Suprapubic skin (tissue), 4 donors: ENCODE measurements around the gene DNAH9. TPM values are rescaled to one million over a fixed set of nuclear protein-coding genes. Genes with fewer than 3 reads are reported as not detected.

Experiments
- DNase-seq, 2 donors: peaks; one replicate each; pipeline ENCODE4 v3.0.0-alpha.2; 2019; ENCODE audit warnings: low spot score in 2 of 2
- H3K27ac ChIP-seq: fragments of 200-600 bp; sonication (generic); one replicate; pipeline ENCODE4 v1.5.1; 2019
- H3K27me3 ChIP-seq: fragments of 200-600 bp; sonication (generic); one replicate; pipeline ENCODE4 v1.5.1; 2019
- H3K36me3 ChIP-seq: fragments of 200-600 bp; sonication (generic); one replicate; pipeline ENCODE4 v1.5.1; 2019
- H3K4me1 ChIP-seq: fragments of 200-600 bp; sonication (generic); one replicate; pipeline ENCODE4 v1.5.1; 2019
- H3K4me3 ChIP-seq: fragments of 200-600 bp; sonication (generic); one replicate; pipeline ENCODE4 v1.5.1; 2019; ENCODE audit warnings: mild to moderate bottlenecking
- H3K9me3 ChIP-seq: fragments of 200-600 bp; sonication (generic); one replicate; pipeline ENCODE4 v1.5.1; 2019
- CTCF ChIP-seq, 2 donors: fragments of 200-600 bp in 1 of 2; fragments of 450-650 bp in 1 of 2; sonication (generic) in 1 of 2; IDR thresholded peaks; one replicate each; pipeline ENCODE4 v1.5.1; 2016 to 2019; ENCODE audit warnings: antibody characterized with exemption in 2 of 2, mild to moderate bottlenecking in 1 of 2, moderate library complexity in 1 of 2
- EP300 ChIP-seq: sonication (generic); formaldehyde crosslinking; IDR thresholded peaks from one replicate; pipeline ENCODE4 v1.6.1; 2017; ENCODE audit warnings: antibody characterized with exemption
- POLR2A ChIP-seq, 2 donors: fragments of 450-650 bp; IDR thresholded peaks; one replicate each; pipeline ENCODE4 v1.6.1; 2017; ENCODE audit warnings: antibody characterized with exemption in 2 of 2, mild to moderate bottlenecking in 2 of 2, moderate library complexity in 2 of 2
- POLR2AphosphoS5 ChIP-seq, 3 donors: sonication (generic); formaldehyde crosslinking; IDR thresholded peaks; one replicate each; pipeline ENCODE4 v1.6.1; 2017; ENCODE audit warnings: antibody characterized with exemption in 3 of 3
- WGBS: methylation state at CpG from one replicate; pipeline ENCODE4 v1.1.5; 2018; 5-methylcytosine and 5-hydroxymethylcytosine counted together
- total RNA-seq, 4 donors: library from RNA; depleted of rRNA; stranded (reverse); fragments of >200 nt; gene quantifications; one replicate each; pipeline ENCODE4 v1.1.0, GENCODE V29; 2016

The DNAH9 gene
- total RNA-seq, 4 donors from 2014 or later, result 3.0 to 14.2 (median 4.1) TPM

- TF ChIP-seq EP300 (no peak), POLR2AphosphoS5 (IDR thresholded peaks at IDR 0.05) (no peak), POLR2A (IDR thresholded peaks at IDR 0.05) (no peak), CTCF (IDR thresholded peaks at IDR 0.05) (no peak)
- no peak overlapping the region for H3K4me3 ChIP-seq
- H3K4me1 ChIP-seq, result peaks cover 7% of the 10 kb centered on the region
- 53% methylated on average over 10 of the region's 10 CpGs for WGBS
- H3K36me3 ChIP-seq, result no peaks in the 10 kb centered on the region
- no peaks in the 10 kb centered on the region for H3K9me3 ChIP-seq
- DNase-seq, result no peak
- no peak overlapping the region for H3K27ac ChIP-seq
- H3K27me3 ChIP-seq, result no peaks in the 10 kb centered on the region
Measured at GRCh38 chr17:11642655-11643054, 44.4 kb downstream of the DNAH9 start.

GRCh38 chr17:11643851-11644250 lies 45.6 kb downstream of the DNAH9 start:
- Histone ChIP-seq H3K9me3 (no peaks in the 10 kb centered on the region), H3K4me1 (peaks cover 7% of the 10 kb centered on the region), H3K27ac (no peak overlapping the region), H3K4me3 (no peak overlapping the region), H3K36me3 (no peaks in the 10 kb centered on the region), H3K27me3 (no peaks in the 10 kb centered on the region)
- no peak for TF ChIP-seq CTCF (IDR thresholded peaks at IDR 0.05)
- no peak for TF ChIP-seq EP300
- no peak for TF ChIP-seq POLR2A (IDR thresholded peaks at IDR 0.05)
- no peak for TF ChIP-seq POLR2AphosphoS5 (IDR thresholded peaks at IDR 0.05)
- WGBS, result 80% methylated on average over 7 of the region's 7 CpGs
- DNase-seq, result no peak

- peak in 1 of 2 donors; percentile 68 for DNase-seq
- Histone ChIP-seq H3K36me3 (no peaks in the 10 kb centered on the region), H3K27me3 (no peaks in the 10 kb centered on the region), H3K9me3 (no peaks in the 10 kb centered on the region), H3K4me1 (peaks cover 7% of the 10 kb centered on the region), H3K4me3 (no peak overlapping the region), H3K27ac (no peak overlapping the region)
- TF ChIP-seq CTCF (IDR thresholded peaks at IDR 0.05) (peak; percentile 65 to 71), POLR2AphosphoS5 (IDR thresholded peaks at IDR 0.05) (peak in 1 of 3 donors; percentile 47), EP300 (no peak)
- 22% methylated on average over 18 of the region's 18 CpGs for WGBS
Measured at GRCh38 chr17:11644265-11645212, 46.3 kb downstream of the DNAH9 start.

GRCh38 chr17:11645426-11645825 lies 47.2 kb downstream of the DNAH9 start:
- 94% methylated on average over 2 of the region's 2 CpGs for WGBS
- Histone ChIP-seq H3K9me3 (no peaks in the 10 kb centered on the region), H3K36me3 (no peaks in the 10 kb centered on the region), H3K4me3 (no peak overlapping the region), H3K4me1 (peaks cover 7% of the 10 kb centered on the region), H3K27ac (no peak overlapping the region), H3K27me3 (no peaks in the 10 kb centered on the region)
- DNase-seq, result no peak
- no peak for TF ChIP-seq POLR2AphosphoS5 (IDR thresholded peaks at IDR 0.05)
- no peak for TF ChIP-seq POLR2A (IDR thresholded peaks at IDR 0.05)
- no peak for TF ChIP-seq CTCF (IDR thresholded peaks at IDR 0.05)
- no peak for TF ChIP-seq EP300

GRCh38 chr17:11651089-11651488 lies 52.8 kb downstream of the DNAH9 start:
- 92% methylated on average over 3 of the region's 3 CpGs for WGBS
- H3K27ac ChIP-seq, result no peak overlapping the region
- DNase-seq, result no peak

More at GRCh38 chr17:11651089-11651488, 52.8 kb downstream of the DNAH9 start:
- Histone ChIP-seq H3K27me3 (no peaks in the 10 kb centered on the region), H3K4me1 (no peaks in the 10 kb centered on the region), H3K36me3 (no peaks in the 10 kb centered on the region), H3K9me3 (no peaks in the 10 kb centered on the region), H3K4me3 (no peak overlapping the region)
- no peak for TF ChIP-seq EP300
- TF ChIP-seq POLR2AphosphoS5 (IDR thresholded peaks at IDR 0.05), result no peak
- no peak for TF ChIP-seq CTCF (IDR thresholded peaks at IDR 0.05)
- no peak for TF ChIP-seq POLR2A (IDR thresholded peaks at IDR 0.05)
